Measurements from ENCODE around the gene CTTNBP2. TPM values are rescaled to one million over a fixed set of nuclear protein-coding genes. Genes with fewer than 3 reads are reported as not detected.

The CTTNBP2 gene
- total and polyA plus RNA-seq, 10 of the 15 experiments (the other 5 are each of a cell fraction or from before 2014, with no cell fraction given), result 0.04 to 0.43 TPM; not detected in 8

DNA sequence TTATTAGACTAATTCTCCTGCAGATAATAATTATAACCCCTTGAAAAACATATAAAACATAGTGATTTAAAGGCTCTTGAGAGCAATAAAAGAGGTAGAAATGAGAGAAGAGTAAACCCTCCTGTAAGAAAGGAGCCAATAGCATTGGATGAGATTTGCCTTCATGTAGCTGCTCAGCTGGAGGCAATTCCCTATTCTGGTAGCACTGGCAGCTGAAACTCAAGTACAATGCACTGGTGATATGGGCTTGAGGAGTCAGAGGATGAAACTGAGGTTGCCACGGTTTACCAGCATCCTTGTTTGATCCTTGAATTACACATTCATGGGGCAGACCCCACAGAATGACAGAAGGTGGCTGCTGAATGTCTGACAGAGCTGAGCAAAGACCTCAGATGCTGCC, 76.4 kb downstream of the CTTNBP2 start:
- Histone ChIP-seq H3K9me3 (replicated peaks; ENCODE audit: control insufficient read depth, insufficient read depth, low read length) (no peaks in the 10 kb centered on the region), H3K4me1 (ENCODE audit: control insufficient read depth, insufficient read depth, low read length) (peaks cover 3% of the 10 kb centered on the region), H2AFZ (ENCODE audit: control insufficient read depth, low read depth, low read length) (no peak overlapping the region), H3K27ac (ENCODE audit: control insufficient read depth, insufficient read depth) (no peak overlapping the region), H3K79me2 (ENCODE audit: control insufficient read depth, insufficient read depth, low read length) (no peaks in the 10 kb centered on the region), H3K4me3 (no peak overlapping the region), H3K27me3 (replicated peaks in 1 of 2; ENCODE audit: control insufficient read depth in 2 of 2, insufficient read depth in 2 of 2, low read length in 1 of 2) (0 out of 4 replicates have a peak, but pooled peaks cover 1 to 5% of the 10 kb centered on the region in 2 experiments), H3K9ac (ENCODE audit: control insufficient read depth, insufficient read depth, low read length) (no peak overlapping the region), H3K4me2 (ENCODE audit: control insufficient read depth, insufficient read depth) (no peak overlapping the region), H4K20me1 (ENCODE audit: control insufficient read depth, insufficient read depth) (no peaks in the 10 kb centered on the region), H3K36me3 (ENCODE audit: control insufficient read depth in 2 of 2, insufficient read depth in 2 of 2, low read length in 1 of 2) (no peaks in the 10 kb centered on the region)
- 0% methylated on average over 1 of the region's 1 CpG for WGBS (ENCODE audit: insufficient coverage, insufficient replicate concordance, low lambda C conversion rate, missing lambda C conversion rate)
- ChIA-PET RAD21 (ENCODE audit: unreplicated experiment) (no interaction called here), POLR2A (no interaction called here), SMC1A (ENCODE audit: uncharacterized antibody, unreplicated experiment) (interaction anchor here (0.9 to 1.7 kb wide), 3 partner anchors 12 to 16 kb away, joined by 3 to 4 read pairs (median 4); no protein-coding TSS in a partner anchor), CTCF (interaction anchor here (1.4 kb wide), 1 partner anchor 46 kb away, joined by 8 read pairs; no protein-coding TSS in a partner anchor)
- no peak for ATAC-seq
- FAIRE-seq, result no peak
- no peak for DNase-seq (ENCODE audit: low read depth, low spot score)
- no peak for TF ChIP-seq MYB (IDR thresholded peaks at IDR 0.05; ENCODE audit: borderline replicate concordance, low read depth, low read length)
- no peak for TF ChIP-seq ZNF207 (IDR thresholded peaks at IDR 0.05; ENCODE audit: borderline replicate concordance)
- TF ChIP-seq, protein P1, sequence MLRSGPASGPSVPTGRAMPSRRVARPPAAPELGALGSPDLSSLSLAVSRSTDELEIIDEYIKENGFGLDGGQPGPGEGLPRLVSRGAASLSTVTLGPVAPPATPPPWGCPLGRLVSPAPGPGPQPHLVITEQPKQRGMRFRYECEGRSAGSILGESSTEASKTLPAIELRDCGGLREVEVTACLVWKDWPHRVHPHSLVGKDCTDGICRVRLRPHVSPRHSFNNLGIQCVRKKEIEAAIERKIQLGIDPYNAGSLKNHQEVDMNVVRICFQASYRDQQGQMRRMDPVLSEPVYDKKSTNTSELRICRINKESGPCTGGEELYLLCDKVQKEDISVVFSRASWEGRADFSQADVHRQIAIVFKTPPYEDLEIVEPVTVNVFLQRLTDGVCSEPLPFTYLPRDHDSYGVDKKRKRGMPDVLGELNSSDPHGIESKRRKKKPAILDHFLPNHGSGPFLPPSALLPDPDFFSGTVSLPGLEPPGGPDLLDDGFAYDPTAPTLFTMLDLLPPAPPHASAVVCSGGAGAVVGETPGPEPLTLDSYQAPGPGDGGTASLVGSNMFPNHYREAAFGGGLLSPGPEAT (IDR thresholded peaks at IDR 0.05; ENCODE audit: low read depth), result no peak
- no peak for TF ChIP-seq MYC (IDR thresholded peaks at IDR 0.05; ENCODE audit: insufficient read depth, insufficient read length, insufficient replicate concordance, low read length, severe bottlenecking)
- TF ChIP-seq ZNF274 (IDR thresholded peaks at IDR 0.05; ENCODE audit: insufficient read depth, insufficient read length), result no peak
- TF ChIP-seq BRCA1 (IDR thresholded peaks at IDR 0.05; ENCODE audit: low read depth, low read length), result no peak
- TF ChIP-seq ATF7 (IDR thresholded peaks at IDR 0.05; ENCODE audit: low read depth), result no peak
- TF ChIP-seq, protein P2, sequence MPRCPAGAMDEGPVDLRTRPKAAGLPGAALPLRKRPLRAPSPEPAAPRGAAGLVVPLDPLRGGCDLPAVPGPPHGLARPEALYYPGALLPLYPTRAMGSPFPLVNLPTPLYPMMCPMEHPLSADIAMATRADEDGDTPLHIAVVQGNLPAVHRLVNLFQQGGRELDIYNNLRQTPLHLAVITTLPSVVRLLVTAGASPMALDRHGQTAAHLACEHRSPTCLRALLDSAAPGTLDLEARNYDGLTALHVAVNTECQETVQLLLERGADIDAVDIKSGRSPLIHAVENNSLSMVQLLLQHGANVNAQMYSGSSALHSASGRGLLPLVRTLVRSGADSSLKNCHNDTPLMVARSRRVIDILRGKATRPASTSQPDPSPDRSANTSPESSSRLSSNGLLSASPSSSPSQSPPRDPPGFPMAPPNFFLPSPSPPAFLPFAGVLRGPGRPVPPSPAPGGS (IDR thresholded peaks at IDR 0.05; ENCODE audit: borderline replicate concordance, insufficient read depth, low read depth, low read length, poor library complexity, severe bottlenecking), result no peak
- TF ChIP-seq, protein P3, sequence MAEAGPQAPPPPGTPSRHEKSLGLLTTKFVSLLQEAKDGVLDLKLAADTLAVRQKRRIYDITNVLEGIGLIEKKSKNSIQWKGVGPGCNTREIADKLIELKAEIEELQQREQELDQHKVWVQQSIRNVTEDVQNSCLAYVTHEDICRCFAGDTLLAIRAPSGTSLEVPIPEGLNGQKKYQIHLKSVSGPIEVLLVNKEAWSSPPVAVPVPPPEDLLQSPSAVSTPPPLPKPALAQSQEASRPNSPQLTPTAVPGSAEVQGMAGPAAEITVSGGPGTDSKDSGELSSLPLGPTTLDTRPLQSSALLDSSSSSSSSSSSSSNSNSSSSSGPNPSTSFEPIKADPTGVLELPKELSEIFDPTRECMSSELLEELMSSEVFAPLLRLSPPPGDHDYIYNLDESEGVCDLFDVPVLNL (IDR thresholded peaks at IDR 0.05; ENCODE audit: low read depth, low read length), result no peak
- no peak for TF ChIP-seq IKZF1 (conservative IDR thresholded peaks at IDR 0.05)
- no peak for TF ChIP-seq NR2C1 (IDR thresholded peaks at IDR 0.05)
- no peak for TF ChIP-seq SREBF2 (IDR thresholded peaks at IDR 0.05; ENCODE audit: low read length)
- TF ChIP-seq, protein P4, sequence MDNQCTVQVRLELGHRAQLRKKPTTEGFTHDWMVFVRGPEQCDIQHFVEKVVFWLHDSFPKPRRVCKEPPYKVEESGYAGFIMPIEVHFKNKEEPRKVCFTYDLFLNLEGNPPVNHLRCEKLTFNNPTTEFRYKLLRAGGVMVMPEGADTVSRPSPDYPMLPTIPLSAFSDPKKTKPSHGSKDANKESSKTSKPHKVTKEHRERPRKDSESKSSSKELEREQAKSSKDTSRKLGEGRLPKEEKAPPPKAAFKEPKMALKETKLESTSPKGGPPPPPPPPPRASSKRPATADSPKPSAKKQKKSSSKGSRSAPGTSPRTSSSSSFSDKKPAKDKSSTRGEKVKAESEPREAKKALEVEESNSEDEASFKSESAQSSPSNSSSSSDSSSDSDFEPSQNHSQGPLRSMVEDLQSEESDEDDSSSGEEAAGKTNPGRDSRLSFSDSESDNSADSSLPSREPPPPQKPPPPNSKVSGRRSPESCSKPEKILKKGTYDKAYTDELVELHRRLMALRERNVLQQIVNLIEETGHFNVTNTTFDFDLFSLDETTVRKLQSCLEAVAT (IDR thresholded peaks at IDR 0.05), result no peak
- TF ChIP-seq SPI1 (IDR thresholded peaks at IDR 0.05; ENCODE audit: borderline replicate concordance, insufficient read depth, low read depth, low read length), result no peak
- no peak for TF ChIP-seq EZH2 (IDR thresholded peaks at IDR 0.05; ENCODE audit: borderline replicate concordance, control insufficient read depth, low read depth, low read length)
- in situ Hi-C loops (cut with MboI) (no loop called here), intact Hi-C loops (cut with micrococcal nuclease; ENCODE audit: unreplicated experiment) (no loop called here)
- no TSS peak for BruUV-seq (replicated peaks)
